Ishikawa (cell line): Measurements from ENCODE around the gene RTN4RL2.

Experiments used
- CEBPB ChIP-seq: IDR thresholded peaks from 2 replicates; pipeline ENCODE4 v1.6.1; 2012
- EP300 ChIP-seq: IDR thresholded peaks from 2 replicates; pipeline ENCODE4 v1.6.1; 2012; ENCODE audit warnings: borderline replicate concordance
- RAD21 ChIP-seq: IDR thresholded peaks from 2 replicates; pipeline ENCODE4 v1.6.1; 2012; ENCODE audit warnings: low read depth
- TCF12 ChIP-seq: IDR thresholded peaks from 2 replicates; pipeline ENCODE4 v1.6.1; 2012; ENCODE audit warnings: low read depth
- TF ChIP-seq, protein P1 (sequence below): IDR thresholded peaks from 2 replicates; pipeline ENCODE4 v1.6.1; 2012

- TF ChIP-seq EP300 = no peak
- no peak for TF ChIP-seq CEBPB
- TF ChIP-seq, protein P1, sequence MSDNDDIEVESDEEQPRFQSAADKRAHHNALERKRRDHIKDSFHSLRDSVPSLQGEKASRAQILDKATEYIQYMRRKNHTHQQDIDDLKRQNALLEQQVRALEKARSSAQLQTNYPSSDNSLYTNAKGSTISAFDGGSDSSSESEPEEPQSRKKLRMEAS = no peak
- TF ChIP-seq TCF12 = no peak
- TF ChIP-seq RAD21 = no peak
Measured at GRCh38 chr11:57444362-57445121, 15.8 kb upstream of the RTN4RL2 start.
